GM12875 (cell line): ENCODE data around the gene CARD11.

Experiments
- H3K4me3 ChIP-seq: one replicate; pipeline ENCODE4 v1.5.1; 2011; ENCODE audit warnings: low read depth, low read length, control low read depth
- CTCF ChIP-seq: IDR thresholded peaks from 2 replicates; pipeline ENCODE4 v1.5.1; 2011; ENCODE audit warnings: low read depth, mild to moderate bottlenecking, control low read depth, inconsistent platforms, low read length, moderate library complexity, borderline replicate concordance; ENCODE audit not compliant: insufficient read depth

CARD11 gene

GRCh38 chr7:2886900-2887299 is 156.8 kb downstream of the CARD11 start:
- H3K4me3 ChIP-seq = no peak overlapping the region
- peak; percentile 91 for TF ChIP-seq CTCF

GRCh38 chr7:2886391-2886790 is 157.3 kb downstream of the CARD11 start:
- TF ChIP-seq CTCF = no peak
- no peak overlapping the region for H3K4me3 ChIP-seq

- H3K4me3 ChIP-seq = no peak overlapping the region
Observed at GRCh38 chr7:2884161-2884560, 159.5 kb downstream of the CARD11 start.

GRCh38 chr7:2883101-2883500 is 160.6 kb downstream of the CARD11 start:
- no peak for TF ChIP-seq CTCF

More at GRCh38 chr7:2884161-2884560, 159.5 kb downstream of the CARD11 start:
- TF ChIP-seq CTCF = no peak

GRCh38 chr7:2882111-2882510 is 161.6 kb downstream of the CARD11 start:
- no peak overlapping the region for H3K4me3 ChIP-seq
- no peak for TF ChIP-seq CTCF

More at GRCh38 chr7:2883101-2883500, 160.6 kb downstream of the CARD11 start:
- H3K4me3 ChIP-seq = no peak overlapping the region

GRCh38 chr7:2880874-2881533 is 162.7 kb downstream of the CARD11 start:
- TF ChIP-seq CTCF = no peak
- no peak overlapping the region for H3K4me3 ChIP-seq

GRCh38 chr7:2880051-2880450 is 163.6 kb downstream of the CARD11 start:
- no peak overlapping the region for H3K4me3 ChIP-seq
- TF ChIP-seq CTCF = no peak
